Measurements from ENCODE around the gene GRIN2A. TPM values are rescaled to one million over a fixed set of nuclear protein-coding genes. Genes with fewer than 3 reads are reported as not detected.

Gene GRIN2A
- total RNA-seq, 1 donor from 2014 or later: 0.52 TPM

- Histone ChIP-seq H3K4me3 (ENCODE audit: low read length in 3 of 3) (no peak overlapping the region), H3K9ac (ENCODE audit: low read depth in 1 of 3, low read length in 3 of 3) (no peak overlapping the region), H3K4me1 (ENCODE audit: control insufficient read depth in 3 of 3, insufficient read depth in 3 of 3, low read length in 3 of 3) (no peaks in the 10 kb centered on the region), H3K36me3 (ENCODE audit: control insufficient read depth in 3 of 3, insufficient read depth in 3 of 3, low read length in 3 of 3) (no peaks in the 10 kb centered on the region), H3K27ac (ENCODE audit: low read depth, low read length) (no peak overlapping the region), H3K27me3 (ENCODE audit: control insufficient read depth in 3 of 3, insufficient read depth in 3 of 3, low read length in 3 of 3) (peaks cover 0 to 5% (median 2%) of the 10 kb centered on the region in 3 donors), H3K9me3 (ENCODE audit: control insufficient read depth in 3 of 3, low read length in 3 of 3) (no peaks in the 10 kb centered on the region)
Measured at GRCh38 chr16:9778849-9779248, 403.4 kb downstream of the GRIN2A start.

DNA sequence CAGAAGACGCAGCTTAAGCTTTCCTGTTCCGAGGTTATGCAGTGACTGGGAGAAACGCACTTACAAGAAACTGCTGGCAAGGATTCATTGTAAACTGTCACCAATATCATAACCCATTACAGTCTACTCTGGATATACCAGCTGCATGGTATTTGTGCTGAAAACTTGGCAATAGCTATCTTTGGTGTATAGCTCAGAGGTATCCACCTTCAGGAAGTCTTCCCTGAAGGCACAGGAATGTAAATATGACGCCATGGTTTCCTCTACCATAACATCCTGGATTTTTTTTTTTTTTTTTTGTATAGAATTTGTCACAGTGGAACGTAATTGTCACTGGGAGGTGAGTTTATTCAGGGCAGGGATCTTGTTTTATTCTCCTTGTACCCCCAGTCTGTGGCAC is 406.2 kb downstream of the GRIN2A start:
- Histone ChIP-seq H3K36me3 (ENCODE audit: control insufficient read depth in 3 of 3, insufficient read depth in 3 of 3, low read length in 3 of 3) (no peaks in the 10 kb centered on the region), H3K4me1 (ENCODE audit: control insufficient read depth in 3 of 3, insufficient read depth in 3 of 3, low read length in 3 of 3) (no peaks in the 10 kb centered on the region), H3K9me3 (ENCODE audit: control insufficient read depth in 3 of 3, low read length in 3 of 3) (no peaks in the 10 kb centered on the region), H3K4me3 (ENCODE audit: low read length in 3 of 3) (no peak overlapping the region), H3K27ac (ENCODE audit: low read depth, low read length) (no peak overlapping the region), H3K27me3 (ENCODE audit: control insufficient read depth in 3 of 3, insufficient read depth in 3 of 3, low read length in 3 of 3) (peaks cover 0 to 5% (median 4%) of the 10 kb centered on the region in 3 donors), H3K9ac (ENCODE audit: low read depth in 1 of 3, low read length in 3 of 3) (no peak overlapping the region)

- H3K9ac ChIP-seq (ENCODE audit: low read depth in 1 of 3, low read length in 3 of 3): no peak overlapping the region
- H3K4me1 ChIP-seq (ENCODE audit: control insufficient read depth in 3 of 3, insufficient read depth in 3 of 3, low read length in 3 of 3): no peaks in the 10 kb centered on the region
- H3K4me3 ChIP-seq (ENCODE audit: low read length in 3 of 3): no peak overlapping the region
- no peaks in the 10 kb centered on the region for H3K9me3 ChIP-seq (ENCODE audit: control insufficient read depth in 3 of 3, low read length in 3 of 3)
- no peaks in the 10 kb centered on the region for H3K36me3 ChIP-seq (ENCODE audit: control insufficient read depth in 3 of 3, insufficient read depth in 3 of 3, low read length in 3 of 3)
- H3K27me3 ChIP-seq (ENCODE audit: control insufficient read depth in 3 of 3, insufficient read depth in 3 of 3, low read length in 3 of 3): peaks cover 0 to 5% (median 2%) of the 10 kb centered on the region in 3 donors
- H3K27ac ChIP-seq (ENCODE audit: low read depth, low read length): no peak overlapping the region
Measured at GRCh38 chr16:9773289-9773688, 408.9 kb downstream of the GRIN2A start.

DNA sequence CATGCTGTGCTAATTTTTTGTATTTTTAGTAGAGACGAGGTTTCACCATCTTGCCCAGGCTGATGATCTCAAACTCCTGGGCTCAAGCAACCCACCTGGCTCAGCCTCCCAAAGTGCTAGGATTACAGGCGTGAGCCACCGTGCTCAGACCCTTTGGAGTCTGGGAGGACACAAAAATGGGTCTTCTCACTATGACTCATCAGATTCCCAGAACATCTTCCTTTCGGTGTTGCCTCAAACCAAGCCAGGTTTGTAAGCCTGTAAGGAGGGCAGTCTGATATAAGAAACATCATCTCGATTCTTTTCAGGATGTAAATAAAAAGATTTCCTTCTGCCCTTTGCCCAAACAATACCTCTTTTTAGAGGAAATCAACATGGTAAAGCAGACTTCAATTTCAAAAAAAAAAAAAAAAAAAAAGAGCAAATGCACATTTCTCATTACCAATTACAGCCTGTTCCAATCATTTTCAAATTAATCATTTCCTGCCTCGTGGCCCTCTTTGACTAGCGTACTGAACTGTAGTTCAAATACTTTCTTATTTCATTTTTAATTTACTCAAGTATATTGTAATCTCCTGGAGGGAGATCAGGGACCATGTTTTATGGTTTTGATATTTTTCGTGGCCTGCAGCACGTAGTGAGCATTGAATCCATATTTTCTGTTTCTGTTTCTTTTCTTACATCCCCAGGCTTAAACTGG is 409.6 kb downstream of the GRIN2A start:
- no peaks in the 10 kb centered on the region for H3K36me3 ChIP-seq (ENCODE audit: control insufficient read depth in 3 of 3, insufficient read depth in 3 of 3, low read length in 3 of 3)
- H3K9ac ChIP-seq (ENCODE audit: low read depth in 1 of 3, low read length in 3 of 3): no peak overlapping the region
- no peaks in the 10 kb centered on the region for H3K9me3 ChIP-seq (ENCODE audit: control insufficient read depth in 3 of 3, low read length in 3 of 3)
- no peak overlapping the region for H3K27ac ChIP-seq (ENCODE audit: low read depth, low read length)
- H3K4me3 ChIP-seq (ENCODE audit: low read length in 3 of 3): no peak overlapping the region
- peaks cover 0 to 5% (median 2%) of the 10 kb centered on the region in 3 donors for H3K27me3 ChIP-seq (ENCODE audit: control insufficient read depth in 3 of 3, insufficient read depth in 3 of 3, low read length in 3 of 3)
- H3K4me1 ChIP-seq (ENCODE audit: control insufficient read depth in 3 of 3, insufficient read depth in 3 of 3, low read length in 3 of 3): no peaks in the 10 kb centered on the region

- no peaks in the 10 kb centered on the region for H3K9me3 ChIP-seq (ENCODE audit: control insufficient read depth in 3 of 3, low read length in 3 of 3)
- H3K4me3 ChIP-seq (ENCODE audit: low read length in 3 of 3): no peak overlapping the region
- H3K27ac ChIP-seq (ENCODE audit: low read depth, low read length): no peak overlapping the region
- no peak overlapping the region for H3K9ac ChIP-seq (ENCODE audit: low read depth in 1 of 3, low read length in 3 of 3)
- no peaks in the 10 kb centered on the region for H3K4me1 ChIP-seq (ENCODE audit: control insufficient read depth in 3 of 3, insufficient read depth in 3 of 3, low read length in 3 of 3)
- peaks cover 0 to 2% (median 2%) of the 10 kb centered on the region in 3 donors for H3K27me3 ChIP-seq (ENCODE audit: control insufficient read depth in 3 of 3, insufficient read depth in 3 of 3, low read length in 3 of 3)
- no peaks in the 10 kb centered on the region for H3K36me3 ChIP-seq (ENCODE audit: control insufficient read depth in 3 of 3, insufficient read depth in 3 of 3, low read length in 3 of 3)
Measured at GRCh38 chr16:9766891-9767290, 415.3 kb downstream of the GRIN2A start.

- H3K4me1 ChIP-seq (ENCODE audit: control insufficient read depth in 3 of 3, insufficient read depth in 3 of 3, low read length in 3 of 3): no peaks in the 10 kb centered on the region
- H3K27ac ChIP-seq (ENCODE audit: low read depth, low read length): no peak overlapping the region
Measured at GRCh38 chr16:9763505-9763904, 418.7 kb downstream of the GRIN2A start.

GRCh38 chr16:9761870-9762269 is 420.4 kb downstream of the GRIN2A start:
- Histone ChIP-seq H3K36me3 (ENCODE audit: control insufficient read depth in 3 of 3, insufficient read depth in 3 of 3, low read length in 3 of 3) (no peaks in the 10 kb centered on the region), H3K27me3 (ENCODE audit: control insufficient read depth in 3 of 3, insufficient read depth in 3 of 3, low read length in 3 of 3) (peaks cover 0 to 3% (median 2%) of the 10 kb centered on the region in 3 donors)

More at GRCh38 chr16:9763505-9763904, 418.7 kb downstream of the GRIN2A start:
- Histone ChIP-seq H3K4me3 (ENCODE audit: low read length in 3 of 3) (no peak overlapping the region), H3K9ac (ENCODE audit: low read depth in 1 of 3, low read length in 3 of 3) (no peak overlapping the region), H3K27me3 (ENCODE audit: control insufficient read depth in 3 of 3, insufficient read depth in 3 of 3, low read length in 3 of 3) (peaks cover 0 to 3% (median 2%) of the 10 kb centered on the region in 3 donors), H3K36me3 (ENCODE audit: control insufficient read depth in 3 of 3, insufficient read depth in 3 of 3, low read length in 3 of 3) (no peaks in the 10 kb centered on the region), H3K9me3 (ENCODE audit: control insufficient read depth in 3 of 3, low read length in 3 of 3) (no peaks in the 10 kb centered on the region)

GRCh38 chr16:9757687-9758086 is 424.5 kb downstream of the GRIN2A start:
- H3K27me3 ChIP-seq (ENCODE audit: control insufficient read depth in 3 of 3, insufficient read depth in 3 of 3, low read length in 3 of 3): peaks cover 0 to 3% (median 0%) of the 10 kb centered on the region in 3 donors
- H3K9ac ChIP-seq (ENCODE audit: low read depth in 1 of 3, low read length in 3 of 3): no peak overlapping the region
- H3K9me3 ChIP-seq (ENCODE audit: control insufficient read depth in 3 of 3, low read length in 3 of 3): no peaks in the 10 kb centered on the region
- H3K27ac ChIP-seq (ENCODE audit: low read depth, low read length): no peak overlapping the region
- no peaks in the 10 kb centered on the region for H3K36me3 ChIP-seq (ENCODE audit: control insufficient read depth in 3 of 3, insufficient read depth in 3 of 3, low read length in 3 of 3)
- no peaks in the 10 kb centered on the region for H3K4me1 ChIP-seq (ENCODE audit: control insufficient read depth in 3 of 3, insufficient read depth in 3 of 3, low read length in 3 of 3)
- H3K4me3 ChIP-seq (ENCODE audit: low read length in 3 of 3): no peak overlapping the region

More at GRCh38 chr16:9761870-9762269, 420.4 kb downstream of the GRIN2A start:
- Histone ChIP-seq H3K27ac (ENCODE audit: low read depth, low read length) (no peak overlapping the region), H3K4me1 (ENCODE audit: control insufficient read depth in 3 of 3, insufficient read depth in 3 of 3, low read length in 3 of 3) (no peaks in the 10 kb centered on the region), H3K4me3 (ENCODE audit: low read length in 3 of 3) (no peak overlapping the region), H3K9ac (ENCODE audit: low read depth in 1 of 3, low read length in 3 of 3) (no peak overlapping the region), H3K9me3 (ENCODE audit: control insufficient read depth in 3 of 3, low read length in 3 of 3) (no peaks in the 10 kb centered on the region)

- H3K4me1 ChIP-seq (ENCODE audit: control insufficient read depth in 3 of 3, insufficient read depth in 3 of 3, low read length in 3 of 3): no peaks in the 10 kb centered on the region
- H3K36me3 ChIP-seq (ENCODE audit: control insufficient read depth in 3 of 3, insufficient read depth in 3 of 3, low read length in 3 of 3): no peaks in the 10 kb centered on the region
- H3K4me3 ChIP-seq (ENCODE audit: low read length in 3 of 3): no peak overlapping the region
- H3K27ac ChIP-seq (ENCODE audit: low read depth, low read length): no peak overlapping the region
- no peaks in the 10 kb centered on the region for H3K9me3 ChIP-seq (ENCODE audit: control insufficient read depth in 3 of 3, low read length in 3 of 3)
- H3K9ac ChIP-seq (ENCODE audit: low read depth in 1 of 3, low read length in 3 of 3): no peak overlapping the region
- H3K27me3 ChIP-seq (ENCODE audit: control insufficient read depth in 3 of 3, insufficient read depth in 3 of 3, low read length in 3 of 3): no peaks in the 10 kb centered on the region
Measured at GRCh38 chr16:9756434-9756833, 425.8 kb downstream of the GRIN2A start.

GRCh38 chr16:9755081-9755480 is 427.1 kb downstream of the GRIN2A start:
- H3K27ac ChIP-seq (ENCODE audit: low read depth, low read length): no peak overlapping the region
- H3K36me3 ChIP-seq (ENCODE audit: control insufficient read depth in 3 of 3, insufficient read depth in 3 of 3, low read length in 3 of 3): no peaks in the 10 kb centered on the region
- no peaks in the 10 kb centered on the region for H3K9me3 ChIP-seq (ENCODE audit: control insufficient read depth in 3 of 3, low read length in 3 of 3)
- H3K9ac ChIP-seq (ENCODE audit: low read depth in 1 of 3, low read length in 3 of 3): no peak overlapping the region
- H3K4me1 ChIP-seq (ENCODE audit: control insufficient read depth in 3 of 3, insufficient read depth in 3 of 3, low read length in 3 of 3): no peaks in the 10 kb centered on the region
- H3K4me3 ChIP-seq (ENCODE audit: low read length in 3 of 3): no peak overlapping the region
- H3K27me3 ChIP-seq (ENCODE audit: control insufficient read depth in 3 of 3, insufficient read depth in 3 of 3, low read length in 3 of 3): no peaks in the 10 kb centered on the region

Measured in skeletal muscle tissue (tissue), 4 donors.